Measurements from ENCODE around the gene ARHGEF7. TPM values are rescaled to one million over a fixed set of nuclear protein-coding genes. Genes with fewer than 3 reads are reported as not detected.

The ARHGEF7 gene
- total RNA-seq, 1 donor from 2014 or later, result 307 TPM

DNA sequence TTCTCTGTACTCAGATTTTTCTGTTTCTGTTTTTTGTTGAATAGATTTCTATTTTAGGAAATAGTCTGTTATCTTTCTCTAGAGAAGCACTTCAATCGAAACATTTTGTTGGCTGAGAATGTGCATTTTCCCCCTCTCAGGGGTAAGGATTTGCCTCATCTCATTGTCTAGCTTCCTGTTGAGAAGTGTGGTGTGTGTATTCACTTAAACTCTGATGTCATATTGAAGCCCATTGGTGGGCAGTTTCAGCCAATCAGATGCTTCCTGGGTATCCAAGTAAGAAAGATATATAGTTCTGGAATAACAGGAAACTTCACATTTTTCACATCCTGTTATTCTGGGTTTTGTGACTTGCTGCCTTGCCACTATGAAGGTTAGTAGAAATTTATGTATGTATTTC is 87.6 kb downstream of the ARHGEF7 start:
- DNase-seq, result peak; percentile 99

DNA sequence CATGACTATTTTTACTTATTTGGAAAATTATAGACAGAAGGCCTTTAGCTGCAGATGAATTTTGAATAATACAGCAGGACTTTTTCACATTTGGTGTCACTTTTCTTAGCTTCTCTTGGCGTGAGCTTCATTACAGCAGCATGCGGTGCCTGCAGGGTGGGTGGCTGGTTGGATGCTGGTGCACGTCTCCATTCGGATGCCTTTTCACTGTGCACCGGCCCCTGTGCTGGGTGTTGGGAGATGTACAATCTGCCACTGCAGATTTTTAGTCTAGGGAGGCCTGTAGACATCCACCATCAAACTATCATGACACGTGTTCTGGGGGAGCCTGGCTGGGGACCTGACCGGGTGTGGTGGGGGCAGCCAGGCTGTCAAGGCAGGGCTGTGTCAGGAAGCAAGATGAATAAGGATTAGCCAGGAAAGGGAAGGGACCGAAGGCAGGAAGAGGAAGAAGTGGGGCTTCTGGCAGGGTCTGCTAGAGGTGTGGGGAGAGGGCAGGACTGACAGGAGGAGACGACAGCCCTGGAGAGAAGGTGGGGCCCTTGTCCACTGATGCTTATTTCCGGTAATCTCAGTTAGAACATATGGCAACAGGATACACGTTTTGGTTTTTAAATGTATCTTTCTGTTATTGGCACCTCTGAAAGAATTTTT is 88.8 kb downstream of the ARHGEF7 start:
- DNase-seq, result peak; percentile 49

DNA sequence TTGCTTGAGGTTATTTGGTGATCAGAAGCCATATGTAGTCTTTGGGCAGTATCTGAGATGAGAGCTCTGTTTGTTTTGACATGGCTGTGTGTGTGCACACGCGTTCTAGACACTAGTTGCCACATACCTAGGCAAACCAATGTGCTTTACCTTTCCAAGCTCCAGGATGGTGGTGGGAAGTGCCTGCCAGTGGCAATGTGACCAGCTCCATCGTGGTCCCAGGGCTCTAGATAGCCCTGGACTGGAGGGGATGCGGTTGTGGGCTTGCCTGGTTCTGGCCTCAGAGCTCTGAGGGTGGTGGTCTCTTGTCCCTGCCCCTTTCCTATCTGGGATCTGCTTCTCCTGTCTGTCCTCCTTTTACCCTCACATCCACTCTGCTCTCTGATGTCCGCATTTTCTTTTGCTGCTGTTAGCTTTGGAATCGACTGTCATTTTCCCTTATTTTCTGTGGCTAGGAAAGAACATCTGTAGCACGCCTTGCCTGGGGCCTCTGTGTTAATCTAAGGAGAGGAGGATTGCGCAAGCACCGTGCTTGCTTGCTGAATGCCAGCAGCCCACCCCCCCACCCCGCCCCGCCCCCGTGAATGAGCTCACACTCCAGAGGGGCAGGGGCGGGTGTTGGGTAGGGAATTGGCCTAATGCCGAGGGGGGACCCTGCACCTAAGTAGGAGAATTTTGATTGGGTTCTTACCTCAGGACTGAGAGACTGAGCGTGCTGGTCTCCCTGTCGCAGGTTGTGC is 89.5 kb downstream of the ARHGEF7 start:
- peak; percentile 55 for DNase-seq

DNA sequence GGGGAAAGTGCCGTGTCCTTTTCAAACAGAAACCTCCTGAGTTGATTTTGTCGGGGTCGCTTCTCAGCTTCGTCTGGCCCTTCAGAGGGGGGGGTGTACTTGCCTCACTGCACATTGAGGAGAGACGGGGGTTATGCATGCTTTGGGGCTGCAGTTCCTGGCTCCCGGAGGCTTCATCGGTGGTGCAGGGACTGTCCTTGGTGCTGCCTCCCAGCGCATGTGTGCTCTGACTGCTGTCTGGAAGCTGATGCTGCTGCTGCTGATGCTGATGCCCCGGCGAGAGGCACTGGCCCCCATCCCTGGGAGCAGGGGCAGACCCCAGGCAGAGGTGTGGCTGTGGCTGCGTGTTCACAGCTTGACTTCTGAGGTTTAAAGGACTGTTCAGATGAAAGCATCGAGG is 91.0 kb downstream of the ARHGEF7 start:
- DNase-seq, result peak; percentile 36

DNA sequence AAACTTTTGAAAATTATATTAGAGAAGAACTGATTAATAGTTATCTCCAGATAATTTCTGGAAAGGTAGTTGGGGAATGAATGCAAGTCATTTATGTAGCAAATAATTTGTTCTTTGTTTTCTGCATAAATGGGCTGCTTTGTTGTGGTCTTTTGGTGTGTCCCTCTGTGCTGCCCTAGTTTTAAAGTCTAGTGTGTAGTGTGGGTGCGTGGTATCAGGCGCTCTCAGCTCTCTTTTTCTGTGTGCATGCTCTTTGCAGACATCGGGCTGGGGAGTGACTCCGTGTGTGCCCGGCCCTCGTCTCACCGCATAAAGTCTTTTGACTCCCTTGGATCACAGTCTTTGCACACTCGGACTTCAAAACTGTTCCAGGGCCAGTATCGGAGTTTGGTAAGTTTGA is 94.5 kb downstream of the ARHGEF7 start:
- peak; percentile 7 for DNase-seq

DNA sequence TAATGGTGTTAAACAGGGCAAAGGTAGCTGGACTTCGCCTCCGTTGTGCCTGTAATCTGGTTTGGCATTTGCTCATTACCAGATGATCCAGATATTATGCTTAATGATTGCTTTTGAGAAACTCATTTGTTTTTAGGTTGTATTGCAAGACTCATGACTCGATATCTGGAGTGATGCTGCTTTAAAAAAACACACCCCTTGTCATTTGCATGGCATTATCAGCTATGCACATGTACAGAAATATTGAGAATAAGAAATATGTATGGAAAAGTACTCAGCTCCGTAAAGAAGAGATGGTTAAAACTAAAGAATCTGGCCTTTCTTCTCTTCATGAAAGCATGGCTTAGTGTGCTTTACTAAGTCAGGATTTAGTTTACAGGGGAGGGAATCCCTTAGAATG is 95.0 kb downstream of the ARHGEF7 start:
- DNase-seq, result peak; percentile 13

DNA sequence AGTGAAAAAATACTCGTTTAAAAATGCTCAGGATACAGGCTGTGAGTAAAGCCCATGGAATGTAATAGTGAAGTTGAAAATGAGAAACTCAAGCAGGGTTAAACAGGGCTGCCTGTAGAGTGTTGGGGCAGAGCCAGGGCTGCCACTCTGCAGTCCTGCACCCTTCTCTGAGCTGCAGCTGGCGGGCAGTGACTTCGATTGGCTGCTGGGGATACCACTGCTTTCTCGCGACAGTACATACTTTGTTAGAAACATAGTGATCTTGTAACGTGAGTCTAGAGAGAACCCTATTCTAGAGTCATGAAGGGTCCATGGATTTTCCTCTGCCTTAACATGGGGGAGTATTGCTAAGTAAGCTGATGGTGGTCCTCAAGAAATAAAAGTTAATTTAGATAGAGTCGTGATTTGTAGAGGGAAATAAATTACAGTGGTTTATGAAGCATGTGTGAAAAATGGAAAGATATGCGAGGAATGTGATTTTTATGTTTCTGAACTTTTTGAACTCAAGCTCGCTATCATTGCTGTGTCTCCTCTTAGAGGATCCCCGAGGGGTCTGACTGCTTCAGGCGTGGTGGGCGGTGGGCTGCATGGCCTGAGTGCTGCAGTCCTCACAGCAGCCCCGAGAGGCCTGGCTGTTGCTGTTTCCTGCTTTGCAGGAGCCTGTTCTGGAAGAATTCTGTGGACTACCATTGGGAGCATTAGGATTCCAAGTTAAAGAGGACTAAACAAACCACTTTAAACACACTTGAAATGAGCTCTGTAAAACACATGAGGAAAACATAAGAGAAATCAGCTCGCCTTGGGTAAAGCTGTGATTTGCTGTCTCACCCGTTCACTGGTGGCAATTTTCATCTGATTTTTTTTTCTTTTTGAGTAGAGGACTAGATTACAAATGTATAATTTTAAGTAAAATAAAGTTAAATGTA is 95.7 kb downstream of the ARHGEF7 start:
- peak; percentile 60 for DNase-seq

DNA sequence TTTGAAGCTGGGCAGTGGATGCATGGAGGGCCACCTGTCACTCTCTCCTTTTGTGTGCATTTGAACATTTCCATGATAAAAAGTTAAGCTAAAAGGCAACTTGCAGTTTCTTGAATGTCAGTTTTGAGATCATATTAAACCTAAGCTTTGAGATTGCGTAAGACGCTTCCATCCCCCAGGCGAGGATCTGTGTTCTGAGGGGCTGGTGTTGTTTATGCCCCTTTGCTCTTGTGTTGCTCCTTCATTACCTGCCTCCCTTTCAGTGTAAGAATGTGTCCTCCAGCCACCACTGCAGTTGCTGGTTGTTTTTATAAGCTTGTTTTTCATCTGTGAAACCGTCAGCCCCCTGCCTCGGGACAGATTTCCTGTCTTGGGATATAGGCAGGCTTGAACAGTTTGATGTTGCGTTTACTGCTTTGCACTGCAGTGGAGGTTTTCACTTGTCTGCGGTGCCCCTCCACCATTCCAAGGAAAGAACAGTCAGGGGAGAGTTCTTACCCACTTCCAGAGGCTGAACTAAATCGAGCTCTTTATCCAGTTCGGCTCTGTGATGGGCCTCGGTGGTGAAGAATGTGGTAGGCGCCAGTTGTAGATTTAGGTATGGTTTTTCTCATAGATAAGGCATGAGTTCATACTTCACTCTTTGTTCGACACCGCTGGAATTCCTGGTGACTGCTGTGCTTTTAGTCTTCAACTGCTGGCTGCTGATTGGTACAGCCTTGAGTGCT is 96.8 kb downstream of the ARHGEF7 start:
- peak; percentile 33 for DNase-seq

DNA sequence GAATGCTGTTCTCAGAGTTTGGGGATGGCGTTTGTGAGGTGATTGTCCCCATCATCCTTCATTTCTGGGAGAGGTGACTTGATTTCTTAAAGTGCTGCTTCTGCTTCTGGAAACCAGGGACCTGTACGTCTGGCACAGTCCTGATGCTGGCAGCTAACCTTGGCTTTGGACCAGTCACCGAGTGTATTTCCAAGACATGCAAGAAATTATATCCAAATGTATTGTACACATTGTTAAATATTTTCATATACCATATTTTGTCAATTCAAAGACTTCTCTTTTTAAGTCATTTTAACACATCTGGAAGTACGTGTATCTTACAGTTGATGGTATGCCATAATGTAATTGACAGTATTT is 97.4 kb downstream of the ARHGEF7 start:
- DNase-seq, result no peak

DNA sequence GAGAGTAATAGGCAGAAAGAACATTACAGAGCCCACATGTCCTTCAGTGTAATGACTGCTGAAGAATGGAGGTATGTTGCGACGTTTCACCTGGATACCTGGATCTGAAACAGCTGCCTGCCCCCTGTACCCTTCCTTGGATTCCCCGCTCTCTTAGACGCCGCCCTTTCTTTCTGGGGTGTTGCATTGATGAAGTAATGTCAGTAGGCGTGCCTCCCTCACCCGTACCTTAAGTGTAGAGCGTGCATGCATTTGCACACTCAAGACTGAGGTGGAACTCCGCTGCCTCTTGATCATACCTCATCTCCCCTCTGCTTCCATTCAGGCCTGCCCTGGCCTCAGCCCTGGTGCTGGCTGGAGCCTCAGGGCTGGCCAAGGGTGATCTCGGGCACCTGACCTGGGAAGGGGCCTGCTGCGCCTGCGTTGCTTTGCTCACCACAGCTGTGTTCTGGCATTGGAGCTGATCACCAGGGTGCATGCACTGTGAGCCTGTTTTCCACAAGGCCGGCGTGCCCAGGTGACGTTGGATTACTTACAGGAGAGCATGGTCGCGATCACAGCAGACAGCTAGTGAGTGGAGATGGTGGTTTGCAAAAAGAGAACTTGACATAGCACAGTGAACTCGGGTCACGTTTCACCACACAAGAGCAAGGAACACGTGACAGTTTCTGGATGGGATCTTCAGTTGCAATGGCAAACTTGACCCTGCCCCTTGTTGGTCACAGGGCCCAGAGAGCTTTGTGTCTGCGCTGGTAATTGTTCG is 99.0 kb downstream of the ARHGEF7 start:
- DNase-seq, result peak; percentile 28

DNA sequence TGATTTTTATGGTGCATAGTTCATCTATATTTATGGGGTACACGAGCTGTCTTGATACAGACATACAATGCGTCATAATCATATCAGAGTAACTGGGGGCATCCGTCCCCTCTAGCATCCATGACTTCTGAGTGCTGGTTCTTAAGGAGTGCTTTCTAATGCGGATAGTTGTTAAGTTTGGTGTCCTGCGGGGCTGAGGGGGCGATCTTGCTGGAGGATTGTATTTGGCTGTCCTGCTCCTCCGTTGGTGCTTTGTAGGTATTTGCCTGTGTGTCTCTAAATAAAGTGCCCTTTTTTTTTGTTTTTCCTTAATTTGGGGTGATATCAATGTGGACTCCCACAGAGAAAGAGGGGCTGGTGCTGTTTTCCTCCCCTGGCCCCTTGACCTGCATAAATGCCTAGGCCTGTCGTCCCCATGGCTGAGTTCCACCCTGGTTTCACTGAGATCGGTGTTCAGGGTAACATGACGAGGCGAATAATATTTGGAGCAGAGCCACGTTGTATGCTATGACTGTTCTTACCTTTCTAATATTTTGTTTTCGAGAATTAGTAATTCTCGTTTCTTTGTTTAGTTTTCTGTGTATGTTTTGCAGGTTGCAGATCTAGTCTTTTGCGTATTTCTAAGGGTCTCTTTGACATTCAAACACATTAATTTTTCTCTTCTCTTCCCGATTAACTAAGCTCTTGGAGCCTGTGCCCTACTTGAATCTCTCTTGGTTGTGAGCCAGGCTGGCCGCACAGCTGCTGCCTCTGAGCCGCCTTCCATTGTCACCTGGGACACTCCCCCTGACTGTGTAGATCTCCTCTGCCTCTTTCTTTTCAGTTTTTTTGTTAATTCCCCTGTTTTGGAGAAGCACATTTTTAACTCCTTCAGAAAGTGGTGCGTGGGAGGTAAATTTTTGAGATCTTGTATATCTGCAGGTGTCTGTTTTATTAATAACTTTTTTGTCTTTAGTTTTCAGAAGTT is 100.3 kb downstream of the ARHGEF7 start:
- DNase-seq, result peak; percentile 45

DNA sequence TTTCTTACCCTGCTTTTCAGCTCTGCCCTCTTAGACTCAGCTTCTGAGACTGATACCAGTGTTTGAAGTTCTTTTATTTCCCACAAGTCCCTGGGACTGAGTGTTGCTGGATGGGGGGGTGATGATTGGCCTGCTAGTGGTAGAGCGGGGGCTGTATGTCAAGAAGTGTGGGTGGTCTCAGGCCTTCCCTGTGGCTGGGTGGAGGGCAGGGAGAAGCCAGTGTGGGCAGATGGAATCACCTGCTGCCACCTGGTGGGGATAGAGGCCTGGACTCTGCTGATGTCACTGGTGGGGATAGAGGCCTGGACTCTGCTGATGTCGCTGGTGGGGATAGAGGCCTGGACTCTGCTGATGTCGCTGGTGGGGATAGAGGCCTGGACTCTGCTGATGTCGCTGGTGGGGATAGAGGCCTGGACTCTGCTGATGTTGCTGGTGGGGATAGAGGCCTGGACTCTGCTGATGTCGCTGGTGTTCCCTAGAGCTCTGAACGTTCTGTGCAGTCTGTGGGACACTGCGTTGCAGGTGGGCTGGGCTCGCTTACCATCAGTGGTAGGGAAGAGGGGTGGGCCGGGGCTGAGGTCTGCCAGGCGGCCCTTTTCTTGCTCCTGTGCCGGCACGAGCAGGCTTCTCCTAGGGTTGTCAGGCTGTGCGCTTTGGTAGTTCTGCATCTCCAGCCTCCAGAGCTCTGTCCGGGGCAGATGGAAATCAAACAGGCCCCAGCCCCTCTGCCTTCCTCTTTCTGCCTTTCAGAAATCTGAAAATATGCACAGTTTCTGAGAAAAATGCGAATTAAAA is 101.3 kb downstream of the ARHGEF7 start:
- peak; percentile 62 for DNase-seq

DNA sequence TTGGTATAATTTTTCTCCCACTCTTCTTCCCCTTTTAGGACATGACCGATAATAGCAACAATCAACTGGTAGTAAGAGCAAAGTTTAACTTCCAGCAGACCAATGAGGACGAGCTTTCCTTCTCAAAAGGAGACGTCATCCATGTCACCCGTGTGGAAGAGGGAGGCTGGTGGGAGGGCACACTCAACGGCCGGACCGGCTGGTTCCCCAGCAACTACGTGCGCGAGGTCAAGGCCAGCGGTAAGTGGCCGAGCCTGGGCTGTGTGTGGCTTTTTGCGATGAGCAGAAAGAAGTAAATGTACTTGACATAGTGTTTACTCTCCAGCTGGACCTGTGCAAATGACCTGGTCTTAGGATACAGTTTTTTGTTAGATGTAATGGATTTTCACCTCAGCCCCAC is 102.5 kb downstream of the ARHGEF7 start:
- no peak for DNase-seq

DNA sequence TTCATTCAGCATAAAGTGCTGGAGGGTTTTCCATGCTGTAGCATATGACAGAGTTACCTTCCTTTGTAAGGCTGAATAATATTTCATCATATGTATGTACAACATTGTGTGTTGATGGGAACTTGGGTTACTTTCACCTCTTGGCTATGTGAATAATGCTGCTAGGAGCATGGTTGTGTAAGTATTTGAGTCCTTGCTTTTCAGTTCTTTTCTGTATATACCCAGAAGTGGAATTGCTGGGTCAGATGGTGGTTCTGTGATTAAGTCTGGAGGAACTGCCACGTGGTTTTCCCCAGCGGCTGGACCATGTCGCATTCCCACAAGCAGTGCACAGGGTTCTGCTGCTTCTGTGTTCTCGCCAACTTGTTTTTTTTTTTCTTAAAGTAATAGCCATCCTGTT is 104.2 kb downstream of the ARHGEF7 start:
- DNase-seq, result no peak

DNA sequence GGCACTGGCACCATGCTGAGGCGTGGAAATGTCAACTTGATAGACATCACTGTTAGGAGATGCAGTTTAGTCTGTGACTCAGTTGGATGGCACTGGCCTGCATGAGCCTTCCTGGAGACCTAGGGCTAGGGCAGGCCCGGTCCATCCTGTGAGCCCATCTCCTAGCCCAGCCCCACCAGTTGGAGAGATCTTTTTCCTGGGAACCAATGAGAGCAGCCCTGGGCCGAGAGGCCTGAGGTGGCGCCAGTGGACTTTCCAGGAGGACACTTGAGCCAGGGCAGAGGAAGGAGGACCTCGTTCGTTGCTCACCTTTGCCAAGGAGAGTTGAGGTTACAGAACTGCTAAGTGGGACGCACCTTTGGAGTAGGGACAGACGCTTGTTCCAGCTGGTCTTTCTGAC is 104.8 kb downstream of the ARHGEF7 start:
- no peak for DNase-seq

DNA sequence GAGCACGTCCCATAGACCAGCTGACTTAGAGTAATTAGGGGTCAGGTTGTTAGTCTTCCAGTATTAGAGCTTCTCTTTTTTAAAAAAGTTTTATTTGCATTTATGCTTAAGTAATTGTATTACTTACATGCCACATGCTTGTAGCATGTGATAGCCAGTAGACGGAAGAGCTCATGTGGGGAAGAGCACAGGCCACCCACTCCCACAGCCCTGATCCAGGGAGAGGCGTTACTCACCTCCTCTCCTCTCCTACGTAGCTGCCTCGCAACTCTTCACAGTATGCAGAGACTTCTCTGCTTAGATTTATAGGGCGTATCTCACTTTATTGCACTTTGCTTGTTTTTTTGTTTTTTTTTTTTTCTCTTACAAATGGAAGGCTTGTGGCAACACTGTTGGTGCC is 110.1 kb downstream of the ARHGEF7 start:
- DNase-seq, result no peak

DNA sequence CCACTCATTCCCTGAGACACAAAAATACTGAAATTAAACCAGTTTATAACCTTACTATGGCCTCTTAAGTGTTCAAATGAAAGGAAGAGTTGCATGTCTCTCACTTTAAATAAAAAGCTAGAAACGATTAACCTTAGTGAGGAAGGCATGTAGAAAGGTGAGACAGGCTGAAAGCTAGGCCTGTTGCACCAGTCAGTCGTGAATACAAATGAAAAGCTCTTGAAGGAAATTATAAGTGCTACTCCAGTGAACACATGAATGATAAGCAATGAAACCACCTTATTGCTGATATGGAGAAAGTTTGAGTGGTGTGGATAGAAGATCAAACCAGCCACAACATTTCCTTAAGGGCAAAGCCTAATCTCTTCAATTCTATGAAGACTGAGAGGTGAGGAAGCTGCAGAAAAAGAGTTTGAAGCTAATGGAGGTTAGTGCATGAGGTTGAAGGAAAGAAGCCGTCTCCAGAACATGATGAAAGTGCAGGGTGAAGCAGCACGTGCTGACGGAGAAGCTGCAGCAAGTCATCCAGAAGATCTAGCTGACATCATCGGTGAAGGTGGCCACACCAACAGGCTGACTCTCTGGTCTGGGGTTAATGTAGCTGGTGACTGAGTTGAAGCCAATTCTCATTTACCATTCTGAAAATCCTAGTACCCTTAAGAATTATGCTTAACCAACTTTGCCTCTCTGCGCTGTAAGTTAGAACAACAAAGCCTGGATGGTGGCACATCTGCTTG is 110.9 kb downstream of the ARHGEF7 start:
- no peak for DNase-seq

DNA sequence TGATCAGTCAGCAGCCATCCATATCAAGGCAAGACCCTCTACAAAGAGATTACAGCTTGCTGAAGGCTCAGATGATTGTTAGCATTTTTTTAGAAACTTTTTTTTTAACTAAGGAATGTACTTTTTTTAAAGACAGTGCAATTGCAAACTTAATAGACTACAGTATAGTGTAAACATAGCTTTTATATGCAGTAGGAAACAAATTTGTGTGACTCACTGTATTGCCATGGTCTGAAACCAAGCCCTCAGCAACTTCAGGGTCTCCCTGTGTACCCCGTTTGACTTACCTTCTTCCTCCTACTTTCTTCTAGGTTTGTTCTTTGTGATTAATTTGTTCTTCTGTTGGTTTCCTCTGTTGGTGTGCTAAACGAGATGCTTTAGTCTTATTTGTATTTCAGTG is 112.3 kb downstream of the ARHGEF7 start:
- DNase-seq, result no peak
